NCI-H2171 treated with DMSO at 0.1 percent for 48 hours (cell line): ENCODE results near the gene DBNL.

Experiments
- DNase-seq: peaks from one replicate; lab custom pipeline; 2025; lab: John Stamatoyannopoulos, UW

Gene DBNL

DNA sequence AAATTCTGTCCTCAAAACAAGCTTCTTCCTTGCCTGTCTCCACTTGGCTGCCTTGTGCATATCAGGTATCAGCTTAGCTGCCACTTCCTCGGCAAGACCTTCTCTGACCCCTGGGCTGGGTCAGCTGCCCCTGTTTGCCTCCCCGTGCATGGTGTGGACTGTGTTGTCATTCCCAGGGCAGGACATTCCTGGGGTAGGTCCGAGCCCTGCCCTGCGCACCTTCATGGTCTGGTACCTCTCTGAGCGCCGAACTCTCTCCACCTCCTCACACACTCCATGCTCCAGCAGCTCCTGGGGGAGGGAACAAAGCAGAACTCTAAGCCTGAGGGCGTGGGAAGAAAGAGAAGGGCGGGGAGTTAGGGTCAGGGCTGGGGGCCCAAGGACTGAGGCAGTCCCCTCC is 34.0 kb downstream of the DBNL start:
- no peak for DNase-seq

DNA sequence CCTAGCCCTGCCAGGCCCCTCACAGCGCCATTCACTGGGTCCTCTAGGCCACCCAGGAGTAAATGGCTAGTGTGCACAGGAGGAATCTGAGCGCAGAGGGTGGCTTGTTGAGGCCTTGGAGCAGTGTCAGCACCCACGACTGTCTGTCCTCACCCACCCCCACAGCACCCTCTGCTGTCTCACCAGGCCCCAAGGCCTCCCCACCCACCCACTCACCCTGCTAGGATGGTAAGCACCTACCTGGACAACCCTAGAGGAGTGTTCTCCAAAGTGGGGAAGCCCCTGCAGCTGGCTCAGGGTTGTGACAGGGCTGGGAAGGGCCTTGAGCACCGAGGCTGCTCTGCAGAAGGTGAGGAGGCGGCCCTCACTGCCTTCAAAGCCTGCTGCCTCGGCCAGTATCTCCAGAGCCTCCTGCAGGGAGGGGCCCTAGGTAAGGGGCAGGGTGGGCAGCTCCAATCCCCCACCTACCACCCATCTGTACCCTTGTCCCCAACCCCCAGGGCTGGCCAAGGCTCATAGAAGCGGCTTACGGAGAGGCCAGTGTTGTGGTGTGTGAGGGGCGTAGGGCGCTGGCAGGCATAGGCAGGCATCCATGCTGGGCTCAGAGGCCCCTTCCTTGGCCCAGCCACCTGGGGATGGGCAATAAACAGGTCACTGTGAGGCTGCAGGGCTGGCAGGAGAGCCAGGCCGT is 35.0 kb downstream of the DBNL start:
- DNase-seq, result no peak

DNA sequence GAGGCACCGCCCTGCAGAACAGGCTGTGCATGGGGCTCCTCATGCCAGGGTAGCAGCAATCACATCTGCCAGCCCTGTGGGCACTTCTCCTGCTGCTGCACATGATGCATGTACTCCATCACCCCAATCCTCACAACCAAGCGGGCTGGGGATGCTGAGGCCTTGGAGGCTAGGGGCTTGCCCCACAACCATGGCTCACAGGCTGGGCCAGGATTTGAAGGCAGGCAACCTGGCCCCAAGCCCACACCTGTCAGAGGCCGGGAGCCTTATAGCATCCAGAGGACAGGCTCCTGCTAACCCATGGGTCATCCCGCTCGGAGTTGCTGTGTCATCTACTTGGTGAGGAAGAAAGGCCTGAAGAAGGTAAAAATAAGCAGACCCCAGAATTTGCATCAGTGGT is 35.6 kb downstream of the DBNL start:
- no peak for DNase-seq

DNA sequence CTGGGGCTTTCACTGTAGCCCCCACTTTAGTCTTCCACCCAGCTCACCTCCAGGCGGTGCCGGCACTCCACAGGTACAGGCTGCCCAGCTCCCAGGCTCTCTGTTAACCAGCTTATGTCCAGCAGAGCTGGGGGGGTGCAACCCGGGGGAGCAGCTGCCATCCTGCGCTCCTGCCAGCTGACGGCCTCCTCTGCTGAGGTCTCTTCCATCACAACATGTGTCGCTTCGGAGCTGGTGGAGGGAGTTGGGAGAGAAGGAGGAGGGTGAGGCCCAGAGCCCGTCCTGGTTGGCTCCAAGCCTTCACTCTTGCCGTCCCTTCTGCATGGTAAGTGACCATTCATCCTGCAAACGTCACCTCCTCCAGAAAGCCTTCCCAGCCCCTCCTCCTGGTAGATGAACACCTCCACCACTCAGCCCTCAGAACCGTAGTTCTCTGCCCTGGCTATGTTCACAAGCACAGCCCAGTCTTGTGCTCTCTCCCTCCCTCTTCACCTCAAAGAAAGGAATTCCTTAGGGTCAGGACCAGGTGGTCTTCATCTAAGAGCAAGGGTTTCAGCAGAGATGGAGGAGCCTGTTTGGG is 36.3 kb downstream of the DBNL start:
- no peak for DNase-seq

DNA sequence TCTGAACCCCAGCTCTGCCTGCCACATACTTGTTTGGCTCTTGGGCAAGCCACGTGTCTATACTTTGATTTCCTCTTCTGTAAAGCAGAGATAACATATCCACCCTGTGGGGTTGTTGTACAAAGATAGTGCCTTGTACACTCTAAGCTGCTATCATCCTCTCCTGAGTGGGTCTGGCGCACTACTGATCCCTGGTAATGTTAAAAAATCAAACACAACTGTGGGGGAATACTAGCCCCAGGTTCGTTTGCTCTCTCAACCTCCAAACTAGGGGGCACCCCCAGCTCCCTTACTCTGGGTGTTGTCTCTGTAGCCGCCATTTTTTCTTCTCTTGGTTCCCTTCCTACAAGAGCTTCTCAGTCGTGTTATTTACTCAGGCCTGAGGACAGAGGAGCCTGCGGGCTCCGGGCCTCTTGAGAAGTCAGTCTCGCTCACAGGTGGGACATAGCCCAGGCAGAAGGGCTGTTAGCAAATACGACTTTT is 36.8 kb downstream of the DBNL start:
- no peak for DNase-seq

DNA sequence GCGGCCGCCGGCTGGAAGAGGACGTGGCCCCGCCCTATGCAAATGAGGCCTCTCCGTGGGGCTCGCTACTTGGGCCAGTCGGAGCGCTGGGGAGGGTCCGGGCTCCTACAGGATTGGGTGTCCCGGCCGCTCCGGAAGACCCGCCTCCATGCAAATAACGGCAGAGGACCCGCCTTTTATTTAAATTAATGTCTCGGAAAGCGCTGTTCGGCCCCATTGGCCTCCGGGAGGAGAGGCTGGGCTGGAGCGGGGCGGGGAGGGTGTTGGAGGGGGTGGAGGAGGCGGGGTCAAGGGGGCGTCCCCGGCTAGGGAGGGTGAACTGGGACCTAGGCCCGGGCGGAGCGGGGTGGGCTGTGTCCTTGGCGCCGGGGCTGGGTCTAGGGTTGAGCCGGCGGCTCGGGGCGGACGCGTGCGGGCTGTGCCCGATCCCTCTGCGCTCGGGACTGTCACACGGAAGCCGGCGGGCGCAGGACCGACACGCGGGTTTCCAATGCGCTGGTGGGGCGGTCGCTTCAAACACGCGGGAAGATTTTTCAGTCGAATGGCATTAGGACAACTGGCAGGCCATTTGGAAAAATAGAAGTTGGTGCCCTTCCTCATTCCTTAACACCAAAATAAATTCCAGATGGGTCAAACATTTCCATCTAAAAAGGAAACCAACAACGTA is 38.2 kb downstream of the DBNL start:
- peak; percentile 99 for DNase-seq

DNA sequence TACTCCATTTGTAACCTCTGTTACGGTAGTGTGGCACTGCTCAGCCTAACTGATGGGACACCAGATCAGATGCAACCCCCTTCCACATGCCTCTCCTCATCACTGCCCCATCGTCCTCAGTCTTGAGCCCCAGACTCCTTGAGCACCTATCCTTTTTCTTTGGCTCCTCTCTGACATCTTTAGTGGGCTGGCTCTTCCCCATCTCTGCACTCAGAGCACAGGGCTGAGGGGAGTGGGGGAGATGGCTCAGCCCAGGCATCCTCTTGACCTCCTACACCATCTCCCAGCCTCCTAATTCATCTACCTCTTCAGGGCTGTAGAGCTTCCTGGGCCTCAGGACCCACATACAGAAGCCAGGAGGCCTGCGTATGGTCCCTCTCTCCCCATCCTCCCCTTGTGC is 39.3 kb downstream of the DBNL start:
- DNase-seq, result no peak

DNA sequence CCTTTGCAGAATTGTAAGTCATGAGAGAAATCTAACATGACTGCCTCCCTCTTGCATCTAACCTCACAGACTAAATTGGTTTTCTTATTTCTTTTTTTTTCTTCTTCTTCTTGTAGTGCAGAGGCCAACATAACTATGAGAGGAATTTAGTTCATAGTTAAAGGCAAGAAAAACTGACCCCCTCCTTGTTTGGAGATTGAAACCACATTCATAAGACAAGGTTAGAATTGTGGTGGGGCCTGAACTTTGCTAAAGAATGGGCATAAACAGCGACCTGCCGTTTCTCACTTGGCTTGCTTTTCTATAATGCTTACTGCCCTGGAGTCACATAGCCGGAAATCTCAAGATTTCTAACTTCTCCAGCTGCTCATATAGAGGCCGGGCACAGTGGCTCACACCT is 40.2 kb downstream of the DBNL start:
- no peak for DNase-seq

DNA sequence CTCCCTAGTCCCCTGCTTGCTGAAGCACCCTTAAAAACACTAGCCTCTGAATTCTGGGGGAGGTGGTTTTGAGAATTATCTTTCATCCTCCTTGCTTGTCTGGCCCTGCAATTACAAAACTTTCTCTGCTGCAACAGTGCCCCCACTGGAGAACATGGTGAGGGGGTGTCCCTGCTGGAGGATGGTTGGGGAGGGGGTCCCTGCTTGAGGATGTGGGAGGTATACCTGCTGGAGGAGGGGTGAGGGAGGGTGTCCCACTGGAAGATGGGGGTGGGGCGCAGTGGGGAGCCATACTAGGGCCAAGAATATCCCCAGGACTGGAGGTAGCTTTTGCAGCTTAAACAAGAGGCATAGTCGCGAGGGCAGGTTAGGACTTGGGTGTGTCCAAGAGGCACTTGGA is 41.0 kb downstream of the DBNL start:
- DNase-seq, result no peak

DNA sequence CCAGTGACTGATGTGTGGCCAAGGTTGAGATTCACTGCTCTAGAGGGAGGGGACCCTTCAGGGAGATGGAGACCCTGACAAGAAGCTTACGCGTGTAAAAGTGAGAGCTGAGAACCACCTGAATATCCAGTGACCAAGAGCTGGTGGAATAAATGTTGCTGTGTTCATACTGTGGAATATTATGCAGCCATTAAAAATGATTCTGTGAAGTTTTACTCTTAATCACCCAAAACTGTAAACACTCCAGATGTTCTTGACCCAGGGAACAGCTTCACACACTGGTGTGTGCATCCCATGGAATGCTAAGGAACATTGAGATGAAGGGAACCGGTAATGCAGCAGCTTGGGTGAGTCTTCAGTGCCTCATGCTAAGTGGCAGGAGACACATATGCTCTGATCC is 42.1 kb downstream of the DBNL start:
- DNase-seq, result no peak

DNA sequence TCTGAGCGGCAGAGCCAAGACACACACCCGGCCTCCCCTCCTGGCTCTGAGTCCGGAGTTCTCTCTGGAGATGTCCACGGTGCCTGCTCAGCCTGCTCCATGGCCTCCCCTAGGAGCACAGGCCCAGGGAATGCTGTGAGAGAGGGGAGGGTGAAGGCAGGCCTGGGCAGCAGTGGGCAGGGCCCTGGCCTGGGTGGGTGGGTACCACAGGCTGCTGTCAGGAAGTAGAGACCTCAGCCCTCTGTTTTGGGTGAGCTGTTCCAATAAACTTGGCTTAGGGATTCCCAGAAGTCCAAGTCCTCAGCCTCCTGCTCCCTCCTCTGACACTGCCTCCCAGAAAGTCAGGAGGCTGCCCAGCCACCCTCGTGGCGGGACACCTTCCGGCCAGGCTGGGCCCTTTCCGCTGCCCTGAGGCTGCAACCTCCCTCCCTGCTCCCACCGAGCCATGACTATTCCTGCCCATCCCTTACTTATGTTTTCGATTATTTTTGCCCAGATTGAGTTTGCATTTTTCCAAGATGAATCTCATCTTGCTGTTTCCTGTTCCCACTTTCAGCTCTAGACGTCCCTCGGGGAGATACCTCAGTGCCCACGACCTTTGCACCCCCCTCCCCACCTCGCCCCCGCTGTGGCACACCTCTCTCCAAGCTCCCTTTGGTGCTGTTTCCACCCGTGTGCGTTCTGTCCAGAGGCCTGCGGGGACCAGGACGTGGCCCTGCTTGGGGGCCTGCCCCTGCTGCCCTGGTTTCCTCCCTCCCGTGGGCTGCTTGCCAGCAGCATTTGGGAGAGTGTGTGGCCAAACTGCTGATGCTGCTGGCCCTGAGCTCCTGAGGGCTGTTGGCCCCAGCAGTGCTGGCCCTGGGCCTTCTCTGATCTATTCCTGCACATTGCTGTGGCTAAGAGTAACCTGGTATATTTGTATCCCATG is 43.7 kb downstream of the DBNL start:
- no peak for DNase-seq

DNA sequence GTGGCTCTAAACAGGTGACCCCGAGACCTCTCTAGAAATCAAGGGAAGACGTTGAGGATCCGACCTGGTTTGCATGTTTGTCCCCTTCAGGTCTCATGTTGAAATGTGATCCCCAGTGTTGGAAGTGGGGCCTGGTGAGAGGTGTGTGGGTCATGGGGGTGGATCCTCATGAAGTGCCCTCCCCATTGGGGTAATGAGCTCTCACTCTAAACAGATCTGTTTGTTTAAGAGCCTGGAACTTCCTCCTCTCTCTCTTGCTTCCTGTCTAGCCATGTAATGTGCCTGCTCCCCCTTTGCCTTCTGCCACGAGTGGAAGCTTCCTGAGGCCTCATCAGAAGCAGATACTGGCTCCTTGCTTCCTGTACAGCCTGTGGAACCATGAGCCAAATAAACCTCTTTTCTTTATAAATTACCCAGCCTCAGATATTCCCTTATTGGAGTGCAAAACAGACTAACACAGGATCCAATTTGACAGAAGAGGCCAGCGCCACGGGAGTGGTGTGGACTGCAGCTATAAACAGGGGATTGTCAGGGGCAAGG is 48.7 kb downstream of the DBNL start:
- DNase-seq, result no peak

DNA sequence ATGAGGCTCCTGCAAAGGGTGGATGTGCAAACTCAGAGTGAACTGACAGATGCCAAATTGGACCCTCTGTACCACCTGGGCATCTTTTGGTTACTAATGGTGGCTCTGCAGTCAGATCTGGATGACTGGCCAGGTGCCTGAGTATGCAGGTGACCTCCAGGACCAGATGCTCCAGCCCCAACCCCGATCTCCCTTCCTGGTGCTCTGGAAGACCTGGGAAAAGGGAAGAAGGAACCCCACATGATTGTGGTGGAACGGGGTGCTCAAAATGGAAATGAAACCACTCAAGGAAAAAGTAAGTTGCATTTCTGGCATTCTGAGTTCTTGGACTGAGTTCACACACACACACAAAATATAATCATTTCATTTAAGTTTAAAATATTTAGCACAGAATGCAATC is 49.9 kb downstream of the DBNL start:
- no peak for DNase-seq

DNA sequence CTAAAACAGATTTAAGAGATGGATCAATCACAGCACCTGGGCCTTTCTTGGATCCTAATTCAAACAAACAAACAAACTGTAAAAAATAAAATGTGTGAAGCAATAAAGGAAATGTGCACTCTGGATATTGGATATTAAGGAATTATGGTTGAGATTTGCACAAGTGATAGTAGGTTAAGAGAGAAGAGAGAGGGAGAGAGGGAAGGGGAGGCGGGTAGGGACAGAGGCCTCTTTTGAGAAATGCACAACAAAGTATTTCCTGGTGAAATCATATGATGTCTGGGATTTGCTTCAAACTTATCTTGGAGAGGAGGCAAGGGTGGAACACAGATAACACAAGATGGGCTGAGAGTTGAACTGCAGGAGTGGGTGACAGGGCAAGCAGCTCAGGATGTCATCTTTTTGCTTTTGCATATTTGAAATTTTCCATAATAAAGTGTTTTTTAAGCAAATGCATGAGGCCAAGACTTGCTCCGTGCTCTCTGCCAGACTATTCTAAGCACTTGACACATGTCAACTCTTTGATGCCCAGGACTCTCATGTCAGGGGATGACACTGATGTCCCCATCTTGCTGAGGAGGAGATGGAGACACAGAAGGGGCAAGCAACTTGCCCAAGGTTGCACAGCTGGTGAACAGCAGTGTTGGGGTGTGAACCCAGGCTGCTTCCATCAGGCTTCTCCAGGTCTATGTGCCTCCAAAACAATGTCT is 50.5 kb downstream of the DBNL start:
- DNase-seq, result no peak

DNA sequence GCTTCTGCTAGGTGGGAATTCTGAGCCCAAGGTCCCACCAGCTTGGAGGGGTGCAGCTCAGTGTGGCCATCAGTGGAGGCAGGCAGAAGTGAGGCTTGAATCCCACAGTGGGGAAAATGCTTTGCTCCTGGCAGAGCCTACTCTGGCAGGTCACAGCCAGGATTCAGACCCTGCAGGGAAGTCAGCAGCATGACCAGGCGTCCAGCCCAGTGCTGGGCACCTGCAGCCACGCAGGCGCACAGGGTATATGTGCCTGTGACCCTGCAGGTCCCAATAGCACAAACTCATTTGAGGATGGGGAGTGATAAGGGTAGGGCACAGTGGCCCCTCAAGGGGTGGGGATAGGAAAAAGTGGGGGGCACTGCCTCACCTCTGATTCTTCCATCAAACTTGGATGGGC is 51.3 kb downstream of the DBNL start:
- no peak for DNase-seq

DNA sequence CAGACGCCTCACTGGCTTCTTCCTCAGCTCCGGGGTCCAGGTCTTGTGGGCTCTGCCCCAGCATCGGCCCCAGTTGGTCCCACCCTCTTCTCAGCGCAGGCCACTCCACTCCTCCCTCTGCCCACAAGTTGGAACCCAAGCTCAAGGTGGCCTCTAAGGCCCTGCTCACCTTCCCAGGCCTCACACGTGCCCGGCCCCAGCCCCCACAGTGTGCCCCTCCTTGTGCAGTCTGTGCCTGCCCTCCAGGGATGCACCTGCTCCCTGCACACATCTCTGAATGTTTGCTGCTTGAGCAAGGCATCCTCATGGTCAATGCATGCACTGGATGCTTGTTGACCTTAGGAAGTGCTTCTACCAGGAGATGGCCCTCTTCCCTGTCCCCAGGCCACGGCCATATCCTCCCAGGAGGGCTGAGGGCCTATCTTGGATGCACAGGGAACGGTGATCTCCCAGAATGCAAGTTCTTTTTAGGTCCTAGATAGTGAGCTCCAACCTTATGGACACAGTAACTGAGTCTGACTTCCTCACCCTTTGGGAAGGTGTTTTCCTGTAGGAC is 51.9 kb downstream of the DBNL start:
- no peak for DNase-seq

DNA sequence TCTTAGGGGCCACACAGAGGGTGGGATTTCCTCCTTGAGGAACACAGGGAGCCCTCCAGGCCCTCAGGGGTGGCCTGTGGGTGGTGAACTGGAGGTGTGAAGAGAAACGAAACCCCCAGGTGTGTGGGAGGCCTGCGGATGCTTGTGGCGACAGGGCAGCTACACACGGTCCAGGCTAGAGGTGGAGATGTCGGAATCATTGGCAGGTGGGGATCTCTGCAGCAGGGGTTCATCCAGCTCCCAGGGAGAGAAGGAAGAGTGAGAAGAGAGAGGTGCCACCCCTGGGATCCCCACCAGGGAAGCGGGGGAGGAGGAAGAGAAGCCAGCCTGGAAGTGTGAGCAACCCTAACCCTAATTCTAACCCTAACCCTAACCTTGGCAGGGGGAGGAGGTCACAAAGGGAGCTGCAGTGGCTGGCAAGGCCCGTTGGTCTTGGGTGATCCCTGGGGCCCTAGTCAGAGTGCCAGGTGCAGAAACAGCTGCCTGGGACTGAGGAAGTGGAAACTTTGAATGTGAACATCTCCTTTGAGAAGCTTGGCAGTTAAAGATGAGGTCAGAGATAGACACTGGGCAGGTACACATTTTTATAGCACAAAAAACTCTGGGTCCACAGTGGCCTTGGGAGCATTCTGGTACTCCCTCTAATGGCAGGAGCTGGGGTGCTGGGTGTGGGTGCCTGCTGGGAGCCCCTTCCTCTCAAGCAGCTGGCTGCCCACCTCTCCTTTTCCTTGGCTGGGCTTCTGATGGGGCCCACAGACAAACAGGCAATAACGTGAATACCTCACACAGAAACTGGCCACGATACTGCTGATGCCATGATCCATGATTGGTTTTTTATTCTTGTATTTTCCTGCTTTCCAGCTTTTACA is 52.8 kb downstream of the DBNL start:
- no peak for DNase-seq

DNA sequence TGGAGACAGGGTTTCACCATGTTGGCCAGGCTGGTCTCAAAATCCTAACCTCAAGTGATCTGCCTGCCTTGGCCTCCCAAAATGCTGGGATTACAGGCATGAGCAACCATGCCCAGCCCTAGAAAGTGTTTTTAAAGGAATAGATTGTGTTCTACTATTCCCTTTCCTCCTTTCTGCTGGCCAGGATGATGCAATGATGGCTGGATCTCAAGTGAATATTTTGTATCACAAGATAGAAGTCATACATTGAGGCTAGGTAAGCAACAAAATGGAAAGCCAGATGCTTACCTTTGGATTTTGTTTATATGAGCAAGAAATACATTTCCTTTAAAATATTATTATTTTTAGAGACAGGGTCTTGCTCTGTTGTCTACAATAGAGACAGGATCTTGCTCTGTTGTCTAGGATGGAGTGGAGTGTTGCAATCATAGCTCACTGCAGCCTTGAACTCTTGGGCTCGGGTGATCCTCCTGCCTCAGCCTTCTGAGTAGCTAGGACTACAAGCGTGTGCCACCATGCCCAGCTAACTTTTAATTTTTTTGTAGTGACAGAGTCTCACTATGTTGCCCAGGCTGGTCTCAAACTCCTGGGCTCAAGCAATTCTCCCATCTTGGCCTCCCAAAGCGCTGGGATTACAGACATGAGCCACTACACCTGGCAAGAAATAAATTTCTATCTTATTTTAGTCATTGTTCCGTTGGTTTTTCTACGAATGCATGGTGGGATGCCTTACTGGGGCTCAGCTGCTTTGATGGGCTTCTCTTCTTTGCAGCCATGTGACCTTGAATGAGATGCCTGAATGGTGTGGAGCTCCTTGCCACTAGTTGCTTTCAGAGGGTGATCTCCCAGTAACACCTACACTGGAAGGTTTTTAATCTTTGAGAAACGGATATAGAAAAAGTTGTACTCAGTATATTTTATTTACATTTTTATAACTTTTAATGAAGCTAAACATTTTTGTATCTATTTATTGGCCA is 53.9 kb downstream of the DBNL start:
- DNase-seq, result no peak

DNA sequence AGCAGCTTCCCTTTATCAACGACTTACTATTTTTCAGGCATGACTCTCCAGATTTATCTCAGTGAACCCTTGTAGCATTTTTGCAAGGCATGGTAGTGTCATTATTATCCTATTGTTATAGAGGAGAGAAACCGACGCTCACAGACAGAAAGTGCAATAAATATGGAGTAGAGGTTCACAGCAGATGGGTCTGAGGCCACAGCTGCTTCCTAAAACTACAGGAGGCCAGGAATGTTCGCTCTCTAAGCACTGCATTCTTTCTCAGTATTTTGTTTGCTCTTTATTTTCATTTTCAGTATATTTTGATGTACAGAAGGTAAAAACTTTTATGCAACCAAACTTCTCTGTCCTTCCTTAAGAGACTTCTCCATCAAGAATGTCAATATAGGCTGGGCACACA is 55.2 kb downstream of the DBNL start:
- no peak for DNase-seq
